Endometrial microvascular endothelial cells (primary cell): ENCODE results near the gene LMX1B. TPM values are rescaled to one million over a fixed set of nuclear protein-coding genes. Genes with fewer than 3 reads are reported as not detected.
"Not testable (repeated sequence)": the region's sequence is repeated elsewhere in the genome, so short reads cannot be mapped to it uniquely, and the experiment has no call there.

Experiments used
- in situ Hi-C: cut with HindIII; loops from 2 replicates; pipeline ENCODE4 v1.10.0; 2017; ENCODE audit warnings: low sequenced_read_pairs, low pct_unique_long_range_greater_than_20kb; ENCODE audit errors: inconsistent ontology term
- total RNA-seq: library from RNA; depleted of rRNA; stranded (reverse); fragments of >200 nt; gene quantifications from one replicate; pipeline ENCODE4 v1.2.3, GENCODE V29; 2015; ENCODE audit errors: inconsistent ontology term

Gene LMX1B
- not detected for total RNA-seq

DNA sequence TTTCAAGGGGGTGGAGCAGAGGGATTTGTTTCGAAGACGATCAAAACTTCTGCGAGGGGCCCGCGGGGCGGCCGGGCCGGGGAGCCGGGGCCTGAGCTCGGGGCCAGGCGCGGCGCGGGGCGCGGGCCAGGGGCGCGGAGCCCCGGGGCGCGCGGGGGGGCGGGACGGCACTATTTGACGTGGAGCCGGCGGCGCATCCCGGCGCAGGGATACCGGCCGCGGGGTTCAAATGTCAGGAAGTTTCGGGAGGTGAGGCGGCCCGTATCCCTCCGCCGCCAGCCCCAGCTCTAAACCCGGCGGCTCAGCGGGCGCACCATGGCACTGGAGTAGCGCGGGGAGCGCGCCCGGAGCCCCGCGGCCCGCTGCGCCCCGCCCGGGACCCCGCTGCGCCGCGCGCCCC lies at the start of gene LMX1B:
Gene LMX1B (plus strand): TSS at position 278 of the 400 bp plus-strand sequence. CDS start 522 bp downstream, outside the sequence.
- in situ Hi-C loops = no loop called here

DNA sequence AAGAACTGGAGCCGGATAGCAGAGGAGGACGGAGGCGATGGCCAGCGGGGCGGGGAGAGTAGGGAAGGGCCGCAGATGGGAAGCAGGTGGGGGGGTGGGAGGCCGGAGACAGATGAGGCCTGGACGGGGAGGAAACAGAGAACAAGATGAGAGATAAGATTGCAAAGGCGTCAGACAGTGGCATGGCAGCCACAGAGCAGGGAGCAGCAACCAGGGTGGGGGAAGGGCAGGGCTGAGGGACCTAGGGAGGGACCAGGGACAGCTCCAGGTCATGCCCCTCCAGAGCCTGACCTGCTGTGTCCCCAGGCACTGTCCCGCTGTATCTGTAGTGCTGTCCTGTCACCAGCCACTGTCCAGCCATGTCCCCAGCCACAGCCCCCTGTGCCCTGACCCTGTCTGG lies 49.6 kb upstream of the LMX1B start:
- in situ Hi-C loops = no loop called here

DNA sequence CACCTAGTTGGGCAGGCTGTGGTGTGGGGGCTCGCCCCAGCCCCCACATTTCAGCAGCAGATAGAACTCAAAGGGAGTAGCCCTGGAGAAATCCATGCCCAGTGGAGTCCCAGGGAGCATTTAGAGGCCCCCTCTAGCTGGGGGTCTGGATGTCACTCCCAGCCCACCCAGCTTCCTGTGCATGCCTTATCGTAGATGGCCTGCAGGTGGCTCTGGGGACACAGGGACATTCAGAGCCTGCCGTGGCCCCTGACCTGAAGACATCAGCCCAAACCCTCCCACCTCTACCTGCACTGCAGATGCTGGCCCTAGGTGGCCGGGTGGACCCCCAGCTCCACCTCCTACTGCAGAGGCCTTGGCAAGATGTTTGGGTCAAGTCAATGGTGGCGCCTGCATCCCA lies 49.0 kb upstream of the LMX1B start:
- in situ Hi-C loops = no loop called here

DNA sequence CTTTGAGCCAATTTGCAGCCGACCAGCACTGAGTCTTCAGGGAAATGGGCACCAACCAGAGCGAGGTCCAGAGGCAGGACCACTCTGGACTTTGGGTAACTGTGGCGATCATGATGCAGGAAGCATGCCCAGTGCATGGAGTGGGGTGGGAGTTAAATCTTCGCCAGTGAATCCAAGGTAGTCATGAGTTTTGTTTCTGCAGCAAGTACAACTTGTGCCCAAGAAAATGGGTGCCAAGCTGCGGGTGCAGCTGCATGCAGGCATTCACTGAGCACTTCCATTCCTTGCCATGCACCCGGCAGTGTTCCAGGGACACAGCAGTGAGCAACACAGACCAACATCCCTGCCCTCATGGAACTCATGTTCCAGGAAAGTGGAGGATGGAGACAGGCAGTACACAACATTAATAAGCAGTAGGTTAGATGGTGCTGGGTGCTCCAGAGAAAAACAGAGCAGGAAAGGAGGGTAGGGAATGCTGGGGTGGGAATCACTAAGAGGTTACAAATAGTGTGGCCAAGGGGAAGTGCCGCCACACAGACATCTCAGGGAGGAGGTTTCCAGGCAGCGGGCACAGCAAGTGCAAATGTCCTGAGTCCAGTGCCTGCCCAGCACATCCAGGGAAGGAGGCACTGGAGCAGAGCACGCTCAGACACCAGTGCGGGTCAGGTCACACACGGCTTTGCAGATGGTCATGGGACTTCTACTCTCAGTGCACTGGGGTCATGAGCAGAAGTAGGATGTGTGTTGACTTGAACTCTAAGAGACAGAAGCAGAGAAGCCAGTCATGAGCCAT lies 48.2 kb upstream of the LMX1B start:
- in situ Hi-C loops = no loop called here

DNA sequence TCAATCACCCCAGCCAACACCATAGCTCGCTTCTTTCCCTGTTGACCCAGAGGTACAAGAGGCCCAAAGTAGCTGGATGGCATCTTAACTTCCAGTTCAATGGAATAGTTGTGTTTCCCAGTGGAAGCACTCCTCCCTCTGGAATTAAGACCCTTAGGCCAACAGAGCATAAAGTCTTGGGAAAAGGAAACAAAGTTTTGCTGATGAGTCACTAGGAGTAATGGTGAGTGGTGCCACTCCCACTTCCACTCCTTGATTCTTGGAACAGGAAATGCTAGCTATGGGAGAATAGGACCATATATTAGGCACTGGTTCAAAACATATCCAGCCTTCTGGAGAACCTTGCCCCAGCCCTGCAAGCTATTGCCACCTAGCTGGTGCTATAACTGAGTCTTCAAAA lies 44.7 kb upstream of the LMX1B start:
- in situ Hi-C loops = no loop called here

DNA sequence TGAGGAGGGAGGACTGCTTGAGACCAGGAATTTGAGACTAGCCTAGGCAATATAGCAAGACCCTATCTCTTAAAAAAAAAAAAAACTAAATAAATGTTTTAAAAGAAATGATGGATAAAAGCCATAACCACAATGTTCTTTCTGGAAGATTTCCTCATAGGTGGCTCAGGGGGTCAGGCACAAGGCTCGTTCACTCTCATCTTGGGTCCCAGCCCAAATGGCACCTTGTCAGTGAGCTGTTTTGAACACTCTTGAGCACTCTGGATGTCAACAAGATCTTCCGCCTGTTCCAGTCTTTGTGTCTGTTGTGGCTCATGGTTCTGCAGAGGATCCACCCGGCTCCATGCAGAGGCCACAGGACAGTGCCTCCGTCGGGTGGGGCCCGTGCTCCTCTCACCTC lies 35.7 kb upstream of the LMX1B start:
- in situ Hi-C loops = no loop called here

DNA sequence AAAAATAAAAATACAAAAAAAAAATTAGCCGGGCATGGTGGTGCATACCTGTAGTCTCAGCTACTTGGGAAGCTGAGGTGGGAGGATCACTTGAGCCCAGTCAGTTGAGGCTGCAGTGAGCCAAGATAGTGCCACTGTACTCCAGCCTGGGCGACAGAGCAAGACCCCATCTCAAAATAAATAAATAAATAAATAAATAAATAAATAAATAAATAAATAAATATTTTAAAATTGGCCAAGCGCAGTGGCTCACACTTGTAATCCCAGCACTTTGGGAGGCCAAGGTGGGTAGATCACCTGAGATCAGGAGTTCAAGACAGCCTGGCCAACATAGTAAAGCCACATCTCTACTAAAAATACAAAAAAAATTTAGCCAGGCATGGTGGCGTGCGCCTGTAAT lies 33.4 kb upstream of the LMX1B start:
- in situ Hi-C loops = not testable (repeated sequence)

DNA sequence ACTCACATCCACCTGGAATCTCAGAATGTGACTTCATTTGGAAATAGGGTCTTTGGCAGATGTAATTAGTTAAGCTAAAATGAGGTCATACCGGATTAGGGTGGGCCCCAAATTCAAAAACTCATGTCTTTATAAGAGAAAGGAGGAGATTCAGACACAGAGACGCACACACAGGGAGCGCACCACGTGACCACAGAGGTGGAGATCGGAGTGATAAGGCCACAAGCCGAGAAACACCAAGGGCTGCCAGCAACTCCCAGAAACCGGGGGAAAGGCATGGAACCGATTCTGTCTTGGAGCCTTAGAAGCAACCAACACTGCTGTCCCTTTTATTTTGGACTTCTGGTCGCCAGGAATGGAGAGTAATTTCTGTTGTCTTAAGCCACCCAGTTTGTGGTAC lies 31.8 kb upstream of the LMX1B start:
- in situ Hi-C loops = no loop called here

DNA sequence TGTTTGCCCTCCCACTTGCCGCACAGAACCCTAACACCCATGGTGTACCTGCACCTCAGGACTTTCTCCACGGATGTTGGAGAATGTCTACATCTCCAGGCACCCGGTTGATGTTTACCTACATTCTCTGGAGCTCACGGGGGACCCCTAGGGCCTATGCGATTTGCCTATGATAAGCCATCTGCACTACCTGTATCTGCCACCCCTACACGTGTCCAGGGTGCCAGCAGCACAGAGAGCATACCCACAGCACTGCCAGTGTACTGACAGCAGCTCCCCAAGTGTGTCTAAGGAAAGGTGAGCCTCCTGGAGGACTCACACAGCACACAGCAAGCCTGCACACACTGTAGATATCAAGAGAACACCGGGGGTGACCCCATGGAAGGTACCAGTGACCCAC lies 31.3 kb upstream of the LMX1B start:
- in situ Hi-C loops = no loop called here

DNA sequence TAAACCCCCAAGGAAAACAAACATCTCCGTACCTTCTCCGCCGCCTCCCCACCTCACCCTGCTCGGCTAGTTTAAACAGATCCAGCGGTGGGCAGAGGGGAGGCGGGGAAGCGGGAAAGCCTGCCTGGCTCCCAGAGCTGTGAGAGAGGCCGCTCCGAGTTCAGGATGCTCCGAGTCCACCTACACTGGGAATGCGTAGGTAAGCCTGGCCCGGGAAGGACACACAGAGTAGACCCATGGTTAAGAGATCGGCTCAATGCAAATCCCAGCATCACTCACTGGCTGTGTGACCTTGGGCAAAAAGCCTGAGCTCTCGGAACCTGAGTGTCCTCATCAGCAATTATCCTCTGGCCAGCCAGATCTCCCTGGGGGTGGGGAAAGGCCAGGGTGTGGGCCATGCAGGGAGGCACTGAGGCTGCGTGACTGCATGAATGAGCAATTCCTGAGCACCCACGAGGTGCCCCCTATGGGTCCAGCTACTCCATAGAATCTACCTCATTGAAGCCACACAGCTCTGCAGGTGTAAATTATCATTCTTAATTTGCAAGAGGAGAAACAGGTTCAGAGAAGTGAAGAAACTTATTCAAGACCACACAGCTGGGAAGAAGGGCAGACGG lies 30.5 kb upstream of the LMX1B start:
- in situ Hi-C loops = no loop called here

DNA sequence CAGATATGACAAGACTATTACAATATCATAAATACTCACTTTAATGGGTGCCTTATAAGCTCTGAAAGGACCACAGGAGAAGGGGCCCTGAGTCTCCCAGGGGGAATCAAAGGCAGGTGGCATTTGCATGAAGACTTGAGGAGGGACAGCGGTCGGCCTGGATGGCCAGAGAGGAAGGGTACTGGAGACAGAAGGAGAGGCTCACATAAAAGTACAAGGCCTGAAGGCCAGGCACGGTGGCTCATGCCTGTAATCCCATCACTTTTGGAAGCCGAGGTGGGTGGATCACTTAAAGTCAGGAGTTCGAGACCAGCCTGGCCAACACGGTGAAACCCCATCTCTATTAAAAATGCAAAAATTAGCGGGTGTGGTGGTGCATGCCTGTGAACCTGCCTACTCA lies 29.1 kb upstream of the LMX1B start:
- in situ Hi-C loops = no loop called here

DNA sequence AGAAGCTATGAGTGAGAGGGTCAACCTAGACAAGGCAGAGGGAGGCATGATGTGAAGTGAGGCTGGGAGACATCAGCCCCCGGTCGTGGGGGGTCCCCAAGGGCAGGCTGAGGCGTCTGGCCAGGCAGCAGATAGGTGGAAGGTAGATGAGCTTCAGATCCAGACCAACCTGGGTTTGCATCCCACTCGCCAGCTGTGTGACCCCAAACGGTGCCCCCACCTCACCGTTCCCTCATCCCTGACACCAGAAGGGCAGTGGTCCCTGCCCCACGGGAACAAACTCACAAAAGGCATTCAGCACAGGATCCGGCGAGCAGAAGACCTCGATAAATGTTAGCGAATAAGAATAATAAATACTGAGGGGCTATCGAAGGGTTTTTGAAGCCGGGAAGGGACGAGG lies 27.5 kb upstream of the LMX1B start:
- in situ Hi-C loops = no loop called here

DNA sequence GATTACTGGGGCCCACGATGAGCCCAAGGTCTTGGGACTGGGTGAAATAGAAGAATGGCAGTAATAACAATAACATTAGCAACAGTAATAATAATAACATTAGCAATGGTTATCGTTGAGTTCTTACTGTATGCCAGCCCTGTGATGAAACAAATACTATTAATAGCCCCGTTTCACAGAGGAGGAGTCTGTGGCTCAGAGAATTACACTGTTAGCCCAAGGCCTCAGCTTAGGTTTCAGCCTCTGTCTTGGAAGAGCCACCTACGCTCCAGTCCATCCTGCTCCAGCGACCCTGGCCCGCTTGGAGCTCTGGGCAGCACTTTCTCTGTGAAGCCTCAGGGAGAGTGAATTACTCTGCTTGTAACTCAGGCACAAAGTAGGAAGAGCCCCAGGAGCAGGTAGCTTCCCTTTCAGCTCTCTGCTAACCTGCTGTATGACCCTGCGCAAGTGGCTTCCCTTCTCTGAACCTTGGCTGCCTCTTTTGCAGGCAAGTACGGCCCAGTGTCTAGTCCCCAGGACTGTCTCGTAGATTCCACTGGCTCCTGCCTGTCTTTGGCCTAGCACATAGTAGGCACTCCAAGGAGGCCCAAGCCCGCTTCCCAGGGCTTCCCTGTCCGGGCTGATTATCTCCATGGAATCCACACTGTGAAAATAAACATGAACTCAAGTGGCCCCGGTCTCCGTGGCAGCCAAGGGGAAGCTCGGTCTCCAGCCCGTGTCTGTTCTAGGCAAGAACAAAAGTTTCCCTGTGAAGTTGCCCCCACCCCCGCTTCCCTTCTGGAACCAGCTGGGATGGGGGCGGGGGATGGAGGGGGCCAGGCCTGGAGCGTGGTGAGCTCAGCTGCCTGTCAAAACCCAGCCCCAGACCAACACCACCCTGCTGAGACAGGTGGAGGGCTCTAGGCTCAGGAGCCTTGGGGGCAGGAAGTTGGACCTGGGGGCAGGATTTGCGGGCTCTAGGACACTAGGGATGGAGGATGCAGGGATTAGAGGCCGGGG lies 26.2 kb upstream of the LMX1B start:
- in situ Hi-C loops = no loop called here

DNA sequence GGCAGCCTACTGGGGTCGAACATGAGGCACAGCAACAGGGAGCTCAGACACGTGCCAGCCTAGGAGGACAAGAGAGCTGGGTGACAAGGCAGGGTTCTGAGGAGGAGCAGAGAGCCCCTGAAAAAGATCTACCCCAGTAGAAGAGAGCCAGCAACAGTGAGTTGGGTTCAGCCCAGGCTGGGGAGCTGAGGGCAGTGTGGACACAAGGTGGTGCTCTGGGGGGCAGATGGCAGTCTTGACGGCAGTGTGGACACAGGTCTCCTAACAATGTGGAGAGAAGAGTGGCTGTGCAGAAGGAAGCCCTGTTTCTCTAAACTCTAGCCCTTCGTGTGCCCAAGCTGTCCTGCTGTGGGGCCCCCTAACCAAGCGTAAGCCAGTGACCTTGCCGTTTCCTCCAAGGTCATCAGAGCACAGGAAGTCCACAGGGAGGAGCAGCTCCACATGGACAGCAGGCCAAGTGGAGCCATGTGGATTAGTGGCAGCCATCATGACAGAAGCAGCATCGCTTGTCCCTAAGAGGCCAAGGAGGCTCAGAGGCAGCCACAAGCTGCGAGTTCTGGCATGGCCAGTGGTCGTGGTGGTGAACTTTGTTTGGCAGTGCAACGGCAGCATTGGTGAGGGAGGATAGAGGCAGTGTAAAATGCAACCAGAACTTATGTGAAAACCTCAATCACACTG lies 25.1 kb upstream of the LMX1B start:
- in situ Hi-C loops = no loop called here

DNA sequence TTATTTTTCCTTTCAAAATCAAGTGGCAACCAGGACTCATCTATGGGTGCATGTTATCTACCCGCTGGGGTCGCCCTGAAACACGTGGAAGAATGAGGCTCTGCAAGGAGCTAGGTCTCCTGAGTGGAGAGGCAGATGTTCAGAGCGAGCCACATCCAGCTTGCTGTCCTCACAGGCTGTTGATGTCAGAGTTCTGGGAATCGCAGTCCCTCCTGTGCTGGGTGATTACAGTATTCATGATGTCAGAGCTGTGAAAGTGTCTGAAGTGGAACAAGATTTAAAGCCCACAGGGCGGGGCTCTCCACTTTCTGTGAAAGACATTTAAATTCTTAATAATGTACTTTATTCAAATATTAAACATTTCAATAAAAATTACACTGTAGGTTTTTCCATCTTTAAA lies 24.4 kb upstream of the LMX1B start:
- in situ Hi-C loops = no loop called here

DNA sequence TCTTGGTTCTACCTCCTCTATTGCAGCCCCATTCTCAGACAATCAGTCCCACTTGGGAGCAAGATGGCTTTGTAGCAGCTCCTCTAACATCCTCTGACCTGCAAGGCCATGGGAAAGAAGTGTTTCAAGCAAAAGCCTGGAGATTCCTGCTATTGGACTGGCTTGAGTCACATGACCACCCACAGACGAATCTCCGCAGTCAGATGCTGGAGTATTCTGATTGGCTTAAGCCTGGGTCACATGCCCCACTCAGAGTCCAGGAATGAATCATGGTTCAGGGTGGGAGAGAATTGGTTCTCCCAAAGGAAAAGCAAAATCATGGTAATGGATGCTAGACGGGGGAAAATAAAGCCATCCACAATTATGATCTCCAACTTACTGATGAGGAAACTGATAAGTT lies 22.6 kb upstream of the LMX1B start:
- in situ Hi-C loops = no loop called here

DNA sequence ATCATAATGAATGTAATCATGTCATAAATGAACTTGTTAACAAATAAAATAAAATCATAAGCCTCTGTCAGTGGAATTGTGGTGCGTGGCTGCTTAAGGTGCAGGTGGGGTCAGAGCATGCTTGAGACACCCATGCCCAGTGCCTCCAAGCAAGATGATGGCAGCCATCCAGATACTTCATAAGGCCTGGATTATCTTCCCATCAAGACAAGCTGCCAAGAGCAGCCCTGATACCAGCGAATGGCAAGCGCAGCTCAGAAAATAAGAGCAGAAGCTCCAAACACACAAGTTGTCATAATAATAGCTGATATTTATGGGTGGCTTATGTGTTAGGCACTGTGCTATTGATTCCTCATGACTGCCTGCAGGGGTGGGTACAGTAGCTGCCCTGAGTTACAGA lies 21.8 kb upstream of the LMX1B start:
- in situ Hi-C loops = no loop called here

DNA sequence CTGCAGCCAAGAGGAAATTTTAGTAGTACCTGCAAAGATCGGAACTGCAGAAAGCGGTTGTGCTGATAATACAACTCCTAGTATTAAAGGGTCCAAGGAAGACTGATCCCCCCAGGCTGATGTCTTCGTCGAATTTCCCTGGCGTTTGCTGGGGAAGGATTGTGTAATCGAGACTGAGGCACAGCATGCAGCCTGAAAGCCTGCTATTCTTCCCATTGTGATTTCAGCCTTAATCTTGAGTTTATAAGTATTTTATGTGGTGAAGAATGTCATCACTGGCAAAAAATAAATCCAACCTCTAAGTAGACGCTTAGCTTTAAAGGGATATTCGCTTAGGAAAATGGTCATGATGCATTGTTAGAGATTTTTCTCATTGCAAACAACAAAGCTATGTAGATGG lies 21.3 kb upstream of the LMX1B start:
- in situ Hi-C loops = no loop called here

DNA sequence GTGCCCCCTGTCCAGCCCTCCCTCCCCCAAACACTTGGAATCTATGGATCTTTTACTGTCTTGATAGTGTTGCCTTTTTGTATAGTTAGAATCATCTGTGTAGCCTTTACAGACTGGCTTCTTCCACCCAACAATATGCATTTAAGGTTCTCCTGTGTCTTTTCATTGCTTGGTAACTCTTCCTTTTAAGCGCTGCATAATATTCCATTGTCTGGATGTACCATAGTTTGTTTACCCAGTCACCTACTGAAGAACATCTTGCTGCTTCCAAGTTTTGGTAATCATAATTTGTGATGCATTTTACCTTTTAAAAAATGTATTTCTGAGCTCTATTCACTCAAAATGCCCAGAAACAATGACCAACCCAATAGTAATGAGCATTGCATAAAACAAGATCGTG lies 17.7 kb upstream of the LMX1B start:
- in situ Hi-C loops = no loop called here
